Stimulated activated CD4-positive, alpha-beta T cell treated with anti-CD3 and anti-CD28 coated beads, Interleukin-1b, Interleukin-23, amount 100 ng/mL, for 1 hour (primary cell): ENCODE data around the gene HCFC2.
A peak's percentile ranks its signal among the peaks of the same experiment; 100 is the strongest.

Experiments
- DNase-seq, 2 donors: peaks; one replicate each; pipeline ENCODE4 v3.0.0-alpha.2; 2020; ENCODE audit warnings: low read depth in 2 of 2

Gene HCFC2

DNA sequence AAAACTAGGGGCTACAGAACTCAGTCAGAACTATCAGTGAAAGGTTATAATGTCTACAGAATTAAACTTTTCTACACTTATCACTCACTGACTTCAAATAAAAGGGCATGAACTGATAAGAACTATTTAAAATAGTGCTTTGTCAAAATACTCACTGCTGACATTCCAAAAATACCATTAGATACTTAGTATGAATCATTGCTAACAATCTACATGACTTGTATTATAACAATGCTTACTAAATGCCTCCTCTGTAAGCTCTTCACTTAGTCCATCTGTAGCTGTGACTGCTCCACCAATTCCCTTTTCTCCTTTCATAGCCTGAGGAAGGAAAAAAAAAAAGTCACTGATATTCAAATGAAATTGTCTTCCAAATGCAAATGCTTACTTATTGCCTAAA is 56.7 kb downstream of the HCFC2 start:
- no peak for DNase-seq

DNA sequence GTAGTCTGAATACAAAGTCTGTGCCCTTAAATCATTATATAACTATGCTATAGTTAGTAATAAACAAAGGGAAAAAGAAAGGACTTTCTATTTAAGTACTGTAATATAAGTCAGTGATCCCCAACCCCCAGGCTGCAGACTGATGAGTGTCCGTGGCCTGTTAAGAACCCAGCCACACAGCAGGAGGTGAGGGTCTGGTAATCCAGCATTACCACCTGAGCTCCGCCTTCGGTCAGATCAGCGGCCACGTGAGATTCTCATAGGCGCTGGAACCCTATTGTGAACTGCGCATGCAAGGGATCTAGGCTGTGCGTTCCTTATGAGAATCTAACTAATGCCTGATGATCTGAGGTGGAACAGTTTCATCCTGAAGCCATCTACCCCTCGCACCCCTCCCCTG is 58.0 kb downstream of the HCFC2 start:
- DNase-seq, result no peak

DNA sequence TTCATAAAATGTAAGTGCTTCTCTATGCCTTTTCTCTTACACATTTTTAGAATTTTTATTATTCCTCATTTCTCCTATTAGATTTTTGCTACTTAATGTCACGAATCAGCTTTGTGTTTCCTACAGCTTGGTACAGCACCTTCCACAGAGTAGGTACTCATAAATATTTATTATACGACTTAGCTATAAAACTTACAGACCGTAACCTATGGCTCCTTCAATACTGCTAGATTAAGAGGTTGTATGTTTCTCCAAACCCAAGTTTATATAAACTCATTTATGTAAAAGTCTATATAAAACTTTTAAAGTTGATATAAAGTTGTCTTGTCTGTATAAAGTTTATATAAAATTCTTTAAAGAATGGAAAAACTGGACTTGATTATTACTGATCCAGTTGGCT is 62.2 kb downstream of the HCFC2 start:
- DNase-seq, result no peak

DNA sequence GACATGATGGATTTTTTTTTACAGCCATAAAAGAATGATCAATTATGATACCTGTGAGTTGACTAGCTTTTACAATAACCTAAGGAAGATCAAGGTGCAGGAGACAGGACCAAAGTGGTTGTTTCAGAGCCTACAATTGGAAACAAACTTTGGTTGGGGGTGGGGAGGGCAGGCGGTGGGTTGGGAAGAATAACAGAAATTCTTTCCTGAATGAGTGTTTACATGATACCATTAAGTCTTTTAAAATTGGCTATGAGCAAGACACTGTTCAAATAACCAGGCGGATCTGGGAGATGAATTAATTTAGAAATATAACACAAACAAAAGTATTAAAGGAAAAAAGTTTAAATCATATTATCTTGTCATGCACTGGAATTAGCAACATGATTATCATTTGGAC is 66.4 kb downstream of the HCFC2 start:
- no peak for DNase-seq

DNA sequence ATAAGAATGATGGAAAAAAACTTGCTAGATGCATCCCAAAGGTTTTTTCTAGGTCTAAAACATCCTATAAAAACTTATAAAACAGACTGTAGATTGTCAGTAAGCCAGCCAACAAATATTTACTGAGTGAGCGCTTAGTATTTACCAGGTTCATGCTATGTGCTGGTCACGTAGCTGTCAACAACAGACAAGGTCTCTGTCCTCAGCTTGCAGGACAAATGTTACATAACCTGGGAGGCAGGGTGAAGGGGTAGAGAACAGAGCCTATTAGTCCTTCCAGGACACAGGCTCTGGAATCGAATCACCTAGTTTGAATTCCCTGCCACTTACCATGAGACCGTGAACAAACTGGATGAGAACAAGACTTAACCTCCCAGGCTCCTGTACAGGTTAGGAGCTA is 67.3 kb downstream of the HCFC2 start:
- DNase-seq, result no peak

DNA sequence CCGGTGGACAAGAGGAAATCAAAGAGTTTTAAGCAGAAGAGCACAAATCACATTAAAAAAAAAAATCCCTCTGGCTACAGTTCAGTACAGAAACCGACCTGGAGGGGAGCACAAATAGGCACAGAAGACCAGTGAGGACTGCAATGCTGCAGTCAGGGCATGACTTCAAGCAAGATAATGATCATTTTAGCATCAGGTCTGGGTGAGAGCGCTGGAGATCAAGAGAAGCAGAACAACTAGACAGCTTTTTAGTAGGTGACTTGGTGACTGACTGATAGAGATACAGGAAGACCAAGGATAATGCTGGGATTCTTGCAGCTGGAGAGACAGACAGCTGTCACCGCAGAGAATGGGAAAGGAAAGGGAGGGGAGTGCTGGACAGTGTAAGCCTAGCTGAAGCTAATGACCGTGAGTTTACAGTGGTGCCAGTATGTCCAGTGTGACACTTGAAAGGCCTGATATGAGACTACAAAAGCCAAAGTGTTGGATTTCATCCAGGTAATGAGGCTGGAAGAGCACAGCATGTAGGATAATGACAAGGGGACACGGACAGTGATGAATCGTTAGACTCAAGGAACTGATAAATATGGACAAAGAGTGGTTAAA is 68.1 kb downstream of the HCFC2 start:
- no peak for DNase-seq

DNA sequence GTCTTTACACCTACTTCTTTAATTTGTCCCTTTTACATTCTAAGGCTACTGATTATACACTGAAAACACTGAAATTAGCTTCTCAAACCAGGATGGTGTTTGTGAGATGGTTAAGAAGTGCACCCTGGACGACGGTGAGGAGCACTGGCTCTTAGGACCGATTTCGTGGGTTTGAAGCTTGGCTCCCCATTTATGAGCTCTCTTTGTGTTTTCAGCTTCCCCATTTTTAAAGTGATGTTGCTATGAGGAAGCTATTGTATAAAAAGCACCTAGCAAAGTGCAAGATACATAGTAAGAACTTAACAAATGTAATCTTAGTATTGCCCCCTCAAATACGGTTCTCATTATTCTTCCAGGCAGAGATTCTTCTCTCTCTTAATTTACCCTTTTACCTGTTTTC is 69.0 kb downstream of the HCFC2 start:
- no peak for DNase-seq

DNA sequence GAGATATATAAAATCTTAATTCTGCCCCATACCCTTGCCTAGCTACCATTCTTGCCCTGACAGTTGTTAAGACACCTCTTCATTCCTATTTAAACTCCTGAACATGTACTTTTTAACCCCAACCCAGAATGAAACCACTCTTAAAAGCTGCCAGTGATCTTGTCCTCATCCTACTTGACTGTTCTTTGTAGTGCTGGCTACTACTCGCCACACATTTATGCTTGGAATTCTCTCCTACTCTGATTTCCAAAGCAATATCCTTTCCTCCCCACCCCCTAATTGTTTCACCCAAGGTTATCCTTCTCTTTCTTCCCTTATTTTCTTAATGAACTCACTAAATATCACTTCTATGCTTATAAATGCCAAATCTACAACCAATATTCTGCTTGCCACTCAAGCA is 69.5 kb downstream of the HCFC2 start:
- no peak for DNase-seq

DNA sequence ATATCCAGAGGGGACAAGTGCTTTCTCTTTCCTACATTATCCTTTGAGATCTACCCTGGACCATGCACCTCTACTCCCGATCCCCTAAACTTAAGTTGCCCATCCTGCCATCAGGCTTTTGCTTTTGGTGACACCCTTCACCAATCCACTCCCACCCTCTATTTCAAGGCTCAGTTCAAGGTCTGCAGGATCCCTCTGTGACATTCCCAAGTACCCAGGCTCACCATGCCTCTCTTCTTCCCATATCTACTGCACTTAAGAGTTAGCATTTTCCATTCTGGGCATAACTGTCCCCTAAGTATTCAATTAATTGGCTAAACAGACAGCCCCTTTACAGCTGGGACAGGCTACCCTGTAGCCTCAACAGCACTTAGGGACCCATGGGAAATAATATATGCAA is 70.6 kb downstream of the HCFC2 start:
- no peak for DNase-seq

DNA sequence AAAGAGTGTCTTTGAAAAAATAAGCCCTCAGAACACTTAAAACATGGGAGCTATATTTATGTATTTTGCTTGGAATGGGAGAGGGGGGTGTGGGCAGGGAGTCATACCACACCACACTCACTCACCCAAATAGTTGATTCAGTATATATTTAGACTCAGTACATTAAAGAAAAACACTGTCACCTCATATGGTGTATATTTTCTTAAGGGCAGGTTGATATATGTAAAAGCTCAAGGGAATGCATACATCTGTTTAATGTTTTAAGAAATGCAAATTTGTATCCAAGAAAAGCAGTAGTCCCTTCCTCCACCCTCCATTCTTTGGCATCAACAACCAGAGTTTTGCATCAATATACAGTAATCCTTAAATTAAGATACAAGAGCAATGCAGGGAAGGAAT is 72.2 kb downstream of the HCFC2 start:
- no peak for DNase-seq

DNA sequence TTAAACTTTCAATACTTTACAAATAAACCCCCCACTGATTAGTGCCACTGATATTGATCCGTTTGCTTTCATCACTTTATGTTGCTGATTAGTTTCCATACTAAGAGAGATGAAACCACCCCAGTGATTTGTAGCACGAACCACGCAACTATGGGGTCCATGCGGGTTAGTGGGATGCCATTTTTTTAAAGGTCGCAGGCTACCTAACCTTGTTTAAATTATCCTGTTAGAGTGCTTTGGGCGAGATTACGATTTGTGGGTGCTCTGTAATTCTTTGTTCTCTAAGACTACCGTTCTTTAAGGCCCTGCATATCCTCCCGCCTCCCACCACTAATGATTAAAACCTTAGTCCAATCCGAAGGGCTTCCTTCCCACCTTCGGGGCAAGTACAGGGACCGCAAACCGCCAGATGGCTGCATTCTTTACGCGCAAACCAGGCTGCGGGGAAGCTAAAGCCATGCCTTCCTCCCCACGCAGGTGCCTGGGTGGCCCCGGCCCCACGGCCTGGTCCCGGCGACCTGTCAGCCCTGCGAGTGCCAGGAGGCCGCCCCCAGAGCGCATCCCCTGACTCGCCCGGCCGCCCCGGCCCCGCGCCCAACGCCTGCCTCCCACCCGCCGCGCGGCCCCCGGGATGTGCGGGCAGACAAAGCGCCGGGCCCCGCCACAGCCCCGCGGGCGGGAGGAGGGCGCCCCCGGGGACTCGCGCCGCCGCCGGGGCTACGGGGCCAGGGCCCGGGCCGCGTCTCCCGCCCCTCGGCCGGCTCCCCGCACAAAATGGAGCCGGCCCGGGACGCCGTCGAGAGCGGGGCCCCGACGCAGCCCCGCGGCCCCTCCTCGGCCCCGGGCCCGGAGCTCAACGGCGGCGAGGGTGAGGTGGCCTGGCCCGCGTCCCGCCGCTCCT is 72.9 kb downstream of the HCFC2 start:
- peak in 1 of 2 donors; percentile 10 for DNase-seq

DNA sequence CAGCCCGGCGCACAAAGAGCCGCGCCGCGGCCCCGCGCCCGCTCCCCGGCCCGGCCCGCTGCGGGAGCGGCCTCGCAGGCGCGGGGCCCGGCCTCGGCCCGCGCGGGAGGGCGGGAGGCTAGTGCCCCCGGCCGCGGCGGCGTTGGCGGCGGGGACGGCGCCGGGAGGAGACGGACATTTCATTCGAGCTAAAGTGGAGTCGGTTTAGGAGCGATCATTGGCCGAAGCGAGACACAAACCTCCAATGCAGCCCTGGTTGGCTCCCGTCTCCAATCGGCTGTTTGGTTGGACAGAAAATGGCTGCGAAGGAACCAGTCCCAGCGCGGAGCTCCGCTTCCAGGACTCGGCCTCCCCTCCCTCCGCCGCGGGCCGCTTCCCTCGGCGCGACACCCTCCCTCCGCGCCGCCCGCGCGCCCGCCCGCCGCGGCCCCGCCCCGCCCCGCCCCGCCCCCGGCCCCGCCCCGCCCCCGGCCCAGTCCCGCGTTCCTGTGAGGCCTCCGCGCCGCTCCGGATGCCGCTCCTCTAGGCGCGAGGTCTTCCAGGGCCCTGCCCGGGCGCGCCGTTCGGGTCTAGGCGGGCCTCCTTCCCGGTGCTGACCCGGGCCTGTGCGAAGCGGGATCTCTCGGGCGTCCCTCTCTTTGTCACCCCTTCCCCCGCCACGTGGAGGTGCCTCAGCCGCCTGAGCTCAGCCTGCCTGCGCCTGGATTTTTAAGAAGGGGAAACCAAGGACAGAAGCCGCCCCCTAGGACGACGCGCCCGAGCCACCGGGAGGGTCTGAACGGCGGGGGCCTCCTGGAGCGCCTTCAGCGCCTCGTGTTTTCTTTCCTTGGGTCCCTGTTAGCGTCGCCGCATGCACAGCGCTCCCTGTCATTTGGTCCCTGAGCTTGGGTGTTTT is 73.8 kb downstream of the HCFC2 start, which contains the start of gene NFYB:
Gene NFYB (minus strand): TSS at position 309 of the 895 bp plus-strand sequence. CDS start 2,757 bp downstream, outside the sequence.
- DNase-seq, result peak; percentile 79 to 81

DNA sequence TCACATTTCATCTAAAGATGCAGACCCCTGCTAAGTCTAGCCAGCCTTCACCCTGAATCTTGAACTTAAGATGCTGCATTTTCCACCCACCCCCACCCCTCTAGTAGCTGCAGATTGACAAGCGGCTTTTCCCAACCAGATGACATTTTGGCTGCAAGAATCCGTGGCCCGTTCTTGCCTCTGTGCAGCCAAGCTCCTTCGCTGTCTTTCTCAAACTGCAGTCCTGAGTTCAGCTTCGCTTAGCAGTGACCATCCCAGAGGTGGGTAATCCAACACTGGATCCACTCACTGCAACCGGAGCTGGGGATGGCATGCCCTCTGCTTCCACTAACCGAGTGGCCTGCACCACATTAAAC is 74.4 kb downstream of the HCFC2 start:
- DNase-seq, result no peak

DNA sequence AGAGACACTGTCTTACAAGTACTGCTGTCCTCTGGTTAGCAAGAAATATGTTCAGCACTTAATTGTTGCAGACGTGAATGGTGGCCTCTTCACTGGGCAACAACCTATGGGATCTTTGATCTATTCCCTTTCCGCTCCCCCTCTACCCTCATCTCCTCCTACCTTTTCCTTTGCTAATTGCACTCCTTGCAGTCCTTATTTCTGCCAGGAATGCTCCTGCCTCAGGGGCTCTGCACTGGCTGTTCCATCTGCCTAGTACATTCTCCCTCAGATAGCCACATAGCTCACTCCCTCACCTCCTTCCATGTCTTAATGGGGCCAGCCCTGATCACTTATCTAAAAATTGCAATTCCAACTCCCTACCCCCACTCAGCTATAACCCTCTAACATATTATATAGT is 78.2 kb downstream of the HCFC2 start:
- no peak for DNase-seq

DNA sequence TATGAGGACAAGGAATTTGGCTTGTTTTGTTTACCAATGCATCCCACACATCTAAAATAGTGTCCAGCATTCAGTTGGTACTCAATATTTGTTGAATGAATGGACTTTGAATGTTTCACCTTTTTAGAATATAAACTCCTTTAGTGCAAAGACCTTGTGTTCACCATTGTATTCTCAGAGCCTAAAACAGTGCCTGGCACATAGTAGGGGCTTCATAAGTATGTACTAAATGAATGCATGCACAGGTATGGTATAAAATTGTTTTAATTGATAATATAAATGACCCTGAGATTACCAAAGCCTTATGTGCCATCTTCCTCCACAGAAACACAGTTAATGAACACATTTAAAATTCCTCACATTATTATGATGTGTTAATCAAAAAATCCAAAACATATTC is 78.7 kb downstream of the HCFC2 start:
- DNase-seq, result no peak

DNA sequence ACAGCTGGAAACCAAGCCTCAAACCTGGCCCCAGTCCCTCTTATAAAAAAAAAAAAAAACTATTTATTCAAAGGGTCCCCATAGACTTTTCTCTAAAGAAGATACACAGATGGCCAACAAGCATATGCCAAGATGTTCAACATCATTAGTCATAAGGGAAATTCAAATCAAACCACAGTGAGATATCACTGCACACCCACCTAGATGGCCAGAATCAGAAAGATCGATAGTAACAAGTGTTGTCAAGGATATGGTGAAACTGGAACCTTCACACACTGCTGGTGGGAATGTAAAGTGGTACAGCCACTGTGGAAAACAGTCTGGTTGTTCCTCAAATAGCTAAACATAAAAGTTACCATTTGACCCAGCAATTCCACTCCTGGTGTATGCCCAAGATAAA is 79.6 kb downstream of the HCFC2 start:
- DNase-seq, result no peak

DNA sequence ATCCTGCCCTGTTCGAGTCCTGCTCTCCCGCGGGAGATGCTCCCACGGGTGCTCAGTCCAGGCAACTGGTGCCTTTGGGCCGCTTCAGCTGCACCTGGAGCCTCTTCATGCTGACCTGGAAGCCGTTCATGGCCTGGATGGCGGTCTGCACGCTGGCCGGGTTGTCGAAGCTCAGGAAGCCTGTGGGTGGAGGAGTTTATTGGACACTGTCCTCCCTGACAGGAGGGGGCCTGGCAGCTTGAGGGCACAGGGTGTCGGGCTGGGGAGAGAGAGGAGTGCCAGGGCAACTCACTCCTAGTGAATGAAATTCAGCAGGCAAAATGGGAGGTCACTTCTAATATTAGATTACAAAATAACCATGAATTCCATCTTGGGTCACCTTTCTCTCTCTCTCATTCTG is 83.0 kb downstream of the HCFC2 start:
- no peak for DNase-seq

DNA sequence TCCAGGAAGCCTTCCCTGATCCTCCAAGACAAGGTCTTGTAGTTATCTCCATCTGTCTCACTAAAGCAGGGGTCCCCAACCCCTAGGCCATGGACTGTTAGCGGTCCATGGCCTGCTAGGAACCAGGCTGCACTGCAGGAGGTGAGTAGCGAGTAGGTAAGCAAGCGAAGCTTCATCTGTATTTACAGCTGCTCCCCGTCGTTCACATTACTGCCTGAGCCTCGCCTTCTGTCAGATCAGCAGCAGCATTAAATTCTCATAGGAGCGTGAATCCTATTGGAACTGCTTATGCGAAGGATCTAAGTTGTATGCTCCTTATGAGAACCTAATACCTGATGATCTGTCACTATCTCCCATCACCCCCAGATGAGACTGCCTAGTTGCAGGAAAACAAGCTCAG is 86.1 kb downstream of the HCFC2 start:
- no peak for DNase-seq

DNA sequence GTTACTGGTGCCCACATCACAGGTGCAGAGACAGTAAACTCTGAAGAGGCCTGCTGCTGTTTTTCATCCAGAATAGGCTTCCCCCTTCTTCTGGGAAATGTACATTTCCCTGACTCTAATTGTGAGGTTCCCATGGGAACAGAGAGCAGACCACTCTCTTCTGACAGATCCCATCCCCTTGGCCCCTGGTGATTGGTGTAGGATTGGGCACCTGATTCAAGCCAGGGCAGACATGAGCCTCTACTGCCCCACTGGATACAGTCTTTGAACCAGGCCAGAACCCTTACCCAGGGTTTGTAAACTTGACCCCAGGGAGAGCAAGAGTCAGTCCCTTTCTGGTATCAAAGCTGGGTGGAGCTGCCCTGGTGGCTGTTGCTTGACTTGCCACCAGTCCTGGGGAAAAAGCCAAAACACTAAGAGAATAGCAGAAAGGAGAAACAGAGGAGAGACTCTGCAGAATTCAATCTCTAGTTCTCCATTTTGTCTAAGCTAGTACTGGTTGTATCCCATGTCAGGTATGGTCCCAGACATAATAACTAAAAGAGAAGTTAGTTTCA is 88.4 kb downstream of the HCFC2 start:
- DNase-seq, result no peak

DNA sequence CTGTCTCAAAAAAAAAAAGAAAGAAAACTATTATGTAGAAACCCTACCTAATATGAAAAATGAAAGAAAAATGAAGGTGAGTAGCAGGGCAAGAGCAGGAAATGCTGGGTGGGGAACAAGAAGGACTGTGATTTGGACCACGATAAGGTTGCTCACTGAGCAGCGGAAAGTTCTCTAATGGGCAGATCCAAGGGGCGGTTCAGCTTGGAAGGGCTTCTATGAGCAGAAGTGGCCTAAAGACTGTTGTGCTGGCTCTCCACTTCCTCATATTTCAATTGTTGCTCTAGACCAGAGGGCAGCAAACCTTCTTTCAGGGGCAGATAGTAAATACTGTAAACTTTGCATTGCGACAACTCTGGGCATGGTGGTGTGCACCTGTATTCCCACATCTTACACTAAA is 90.0 kb downstream of the HCFC2 start:
- no peak for DNase-seq

DNA sequence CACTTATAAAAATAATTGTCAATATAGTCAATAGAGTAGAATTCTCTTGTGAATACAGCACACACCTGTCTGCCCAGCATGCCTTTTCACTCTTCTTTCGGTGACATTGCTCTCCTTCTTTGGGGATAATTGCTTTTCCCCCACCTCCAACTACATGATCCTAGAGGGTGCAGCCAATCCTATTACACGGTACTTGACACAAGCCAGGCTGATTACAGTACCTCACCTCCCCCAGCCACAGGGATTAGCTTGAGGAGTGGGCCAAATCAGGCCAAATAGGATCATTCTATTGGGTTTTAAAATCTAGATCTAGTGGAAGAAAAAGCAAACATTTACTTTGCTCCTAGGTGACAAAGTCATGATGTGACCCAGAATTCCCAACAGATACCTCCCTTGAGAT is 90.5 kb downstream of the HCFC2 start:
- no peak for DNase-seq
